ENCODE measurements around the gene RNPEP. TPM values are rescaled to one million over a fixed set of nuclear protein-coding genes. Genes with fewer than 3 reads are reported as not detected.
"Not testable (repeated sequence)": the region's sequence is repeated elsewhere in the genome, so short reads cannot be mapped to it uniquely, and the experiment has no call there.

The RNPEP gene
- total RNA-seq, 2 donors from 2014 or later: 46.6 to 73.5 TPM

DNA sequence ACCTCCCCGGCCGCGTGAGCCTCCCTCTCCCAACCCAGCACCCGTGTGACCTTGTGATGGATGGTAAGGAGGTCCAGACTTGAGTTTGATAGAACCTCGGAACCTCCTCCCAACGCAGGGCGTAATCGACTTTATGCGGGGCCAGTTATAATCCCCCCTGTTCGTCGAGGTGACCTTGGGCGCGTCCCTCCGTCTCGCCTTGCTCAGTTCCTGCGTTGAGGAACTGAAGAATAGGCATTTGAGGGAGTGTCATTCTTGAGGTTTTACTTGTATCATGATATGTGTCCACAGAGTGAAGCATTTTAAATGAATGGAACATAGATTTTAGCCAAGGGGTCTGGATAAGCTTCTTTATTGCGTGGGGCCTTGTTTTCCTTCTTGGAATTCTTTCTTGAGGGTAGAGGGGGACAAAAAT is 26.7 kb upstream of the RNPEP start:
- 0 to 1% methylated on average over 13 to 17 of the region's 17 CpGs for WGBS, 2 experiments (ENCODE audit: insufficient coverage in 1 of 2, insufficient read length in 1 of 2)
- no peaks in the 10 kb centered on the region for H3K27me3 ChIP-seq (ENCODE audit: control insufficient read depth, insufficient read depth, low read length, poor library complexity, severe bottlenecking)

DNA sequence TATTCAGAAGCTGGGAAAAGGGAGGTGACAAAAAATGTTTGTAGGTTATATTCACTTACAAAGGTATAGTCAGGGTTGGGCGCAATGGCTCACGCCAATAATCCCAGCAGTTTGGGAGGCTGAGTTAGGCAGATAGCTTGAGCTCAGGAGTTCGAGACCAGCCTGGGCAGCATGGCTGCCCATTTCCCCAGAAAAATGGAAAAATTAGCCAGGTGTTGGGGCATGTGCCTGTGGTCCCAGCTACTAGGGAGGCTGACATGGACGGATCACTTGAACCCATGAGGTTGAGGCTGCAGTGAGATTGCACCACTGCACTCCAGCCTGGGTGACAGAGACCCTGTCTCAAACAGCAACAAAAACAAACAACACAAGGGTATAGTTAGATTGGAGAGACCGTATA is 24.1 kb upstream of the RNPEP start:
- TF ChIP-seq, protein P1, sequence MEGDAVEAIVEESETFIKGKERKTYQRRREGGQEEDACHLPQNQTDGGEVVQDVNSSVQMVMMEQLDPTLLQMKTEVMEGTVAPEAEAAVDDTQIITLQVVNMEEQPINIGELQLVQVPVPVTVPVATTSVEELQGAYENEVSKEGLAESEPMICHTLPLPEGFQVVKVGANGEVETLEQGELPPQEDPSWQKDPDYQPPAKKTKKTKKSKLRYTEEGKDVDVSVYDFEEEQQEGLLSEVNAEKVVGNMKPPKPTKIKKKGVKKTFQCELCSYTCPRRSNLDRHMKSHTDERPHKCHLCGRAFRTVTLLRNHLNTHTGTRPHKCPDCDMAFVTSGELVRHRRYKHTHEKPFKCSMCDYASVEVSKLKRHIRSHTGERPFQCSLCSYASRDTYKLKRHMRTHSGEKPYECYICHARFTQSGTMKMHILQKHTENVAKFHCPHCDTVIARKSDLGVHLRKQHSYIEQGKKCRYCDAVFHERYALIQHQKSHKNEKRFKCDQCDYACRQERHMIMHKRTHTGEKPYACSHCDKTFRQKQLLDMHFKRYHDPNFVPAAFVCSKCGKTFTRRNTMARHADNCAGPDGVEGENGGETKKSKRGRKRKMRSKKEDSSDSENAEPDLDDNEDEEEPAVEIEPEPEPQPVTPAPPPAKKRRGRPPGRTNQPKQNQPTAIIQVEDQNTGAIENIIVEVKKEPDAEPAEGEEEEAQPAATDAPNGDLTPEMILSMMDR (conservative IDR thresholded peaks at IDR 0.05): no peak
- H3K27me3 ChIP-seq (ENCODE audit: control insufficient read depth, insufficient read depth, low read length, poor library complexity, severe bottlenecking): no peaks in the 10 kb centered on the region
- no peak for DNase-seq
- Mint-ChIP-seq H3K27ac (no peak overlapping the region), H3K27me3 (ENCODE audit: insufficient read depth) (no peaks in the 10 kb centered on the region), H3K36me3 (ENCODE audit: low read depth) (peaks cover 43% of the 10 kb centered on the region), H3K9me3 (no peaks in the 10 kb centered on the region), H3K4me1 (peaks cover 2% of the 10 kb centered on the region), H3K4me3 (no peak overlapping the region)
- H3K4me3 ChIP-seq (ENCODE audit: low read length): no peak overlapping the region
- peaks cover 57% of the 10 kb centered on the region for H3K36me3 ChIP-seq (ENCODE audit: control insufficient read depth, insufficient read depth, low read length)
- H3K27ac ChIP-seq (ENCODE audit: low read depth, low read length): no peak overlapping the region
- WGBS, 2 experiments (ENCODE audit: insufficient coverage in 1 of 2, insufficient read length in 1 of 2): 94 to 100% methylated on average over 4 to 5 of the region's 5 CpGs
- peaks cover 2% of the 10 kb centered on the region for H3K4me1 ChIP-seq (ENCODE audit: control insufficient read depth, insufficient read depth, low read length)
- H3K9me3 ChIP-seq (ENCODE audit: control insufficient read depth, low read length): no peaks in the 10 kb centered on the region
- no peak overlapping the region for H3K9ac ChIP-seq (ENCODE audit: extremely low read depth, low read length, poor library complexity, severe bottlenecking)

More for the DNA sequence above, 26.7 kb upstream of the RNPEP start:
- peaks cover 2% of the 10 kb centered on the region for H3K4me1 ChIP-seq (ENCODE audit: control insufficient read depth, insufficient read depth, low read length)
- Mint-ChIP-seq H3K4me3 (peak overlapping the region; percentile 99), H3K36me3 (ENCODE audit: low read depth) (peaks cover 25% of the 10 kb centered on the region), H3K27ac (peak overlapping the region; percentile 99), H3K4me1 (peaks cover 2% of the 10 kb centered on the region), H3K9me3 (no peaks in the 10 kb centered on the region), H3K27me3 (ENCODE audit: insufficient read depth) (no peaks in the 10 kb centered on the region)
- H3K4me3 ChIP-seq (ENCODE audit: low read length): peak overlapping the region; percentile 99
- no peak overlapping the region for H3K27ac ChIP-seq (ENCODE audit: low read depth, low read length)
- H3K36me3 ChIP-seq (ENCODE audit: control insufficient read depth, insufficient read depth, low read length): peaks cover 31% of the 10 kb centered on the region
- TF ChIP-seq, protein P1 (conservative IDR thresholded peaks at IDR 0.05): no peak
- H3K9me3 ChIP-seq (ENCODE audit: control insufficient read depth, low read length): no peaks in the 10 kb centered on the region
- peak overlapping the region; percentile 86 for H3K9ac ChIP-seq (ENCODE audit: extremely low read depth, low read length, poor library complexity, severe bottlenecking)
- no peak for DNase-seq

DNA sequence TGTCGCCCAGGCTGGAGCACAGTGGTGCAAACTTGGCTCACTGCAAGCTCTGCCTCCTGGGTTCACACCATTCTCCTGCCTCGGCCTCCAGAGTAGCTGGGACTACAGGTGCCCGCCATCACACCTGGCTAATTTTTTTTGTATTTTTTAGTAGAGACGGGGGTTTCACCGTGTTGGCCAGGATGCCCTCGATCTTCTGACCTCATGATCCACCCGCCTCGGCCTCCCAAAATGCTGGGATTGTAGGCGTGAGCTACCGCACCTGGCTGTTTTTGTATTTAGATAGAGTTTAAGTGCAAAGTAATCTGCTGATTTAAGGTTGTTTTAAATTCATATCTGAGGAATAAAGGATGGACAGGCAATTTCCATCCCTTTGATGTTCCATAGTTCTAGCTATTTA is 20.1 kb upstream of the RNPEP start:
- not testable (repeated sequence) for H3K4me1 Mint-ChIP-seq; H3K27ac ChIP-seq (ENCODE audit: low read depth, low read length); H3K9me3 ChIP-seq (ENCODE audit: control insufficient read depth, low read length); H3K9ac ChIP-seq (ENCODE audit: extremely low read depth, low read length, poor library complexity, severe bottlenecking); H3K27ac Mint-ChIP-seq; H3K27me3 ChIP-seq (ENCODE audit: control insufficient read depth, insufficient read depth, low read length, poor library complexity, severe bottlenecking); H3K4me3 ChIP-seq (ENCODE audit: low read length); H3K4me1 ChIP-seq (ENCODE audit: control insufficient read depth, insufficient read depth, low read length); DNase-seq; H3K4me3 Mint-ChIP-seq; H3K9me3 Mint-ChIP-seq; H3K27me3 Mint-ChIP-seq (ENCODE audit: insufficient read depth)
- peaks cover 84% of the 10 kb centered on the region for H3K36me3 ChIP-seq (ENCODE audit: control insufficient read depth, insufficient read depth, low read length)
- peaks cover 69% of the 10 kb centered on the region for H3K36me3 Mint-ChIP-seq (ENCODE audit: low read depth)
- 94 to 96% methylated on average over 10 of the region's 10 CpGs for WGBS, 2 experiments (ENCODE audit: insufficient coverage in 1 of 2, insufficient read length in 1 of 2)

DNA sequence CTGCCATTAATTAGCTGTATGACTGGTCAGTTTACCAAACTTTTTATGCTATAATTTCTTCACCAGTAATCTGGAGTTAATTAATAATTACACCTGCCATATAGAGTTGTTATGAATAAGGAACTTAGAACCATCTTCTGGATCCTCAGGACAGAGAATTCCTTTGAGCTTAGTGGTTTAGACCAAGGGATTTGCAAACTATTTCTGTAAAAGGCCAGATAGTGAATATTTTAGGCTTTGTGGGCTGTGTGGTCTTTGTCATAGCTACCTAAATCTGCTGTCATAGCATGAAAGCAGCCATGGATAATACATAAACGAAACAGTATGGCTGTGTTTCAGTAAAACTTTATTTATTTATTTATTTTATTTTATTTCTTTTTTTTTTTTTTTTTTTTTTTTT is 18.2 kb upstream of the RNPEP start:
- DNase-seq: no peak
- H3K27me3 Mint-ChIP-seq (ENCODE audit: insufficient read depth): no peaks in the 10 kb centered on the region
- Histone ChIP-seq H3K27ac (ENCODE audit: low read depth, low read length) (no peak overlapping the region), H3K4me3 (ENCODE audit: low read length) (no peak overlapping the region), H3K9ac (ENCODE audit: extremely low read depth, low read length, poor library complexity, severe bottlenecking) (no peak overlapping the region), H3K36me3 (ENCODE audit: control insufficient read depth, insufficient read depth, low read length) (peaks cover 83% of the 10 kb centered on the region), H3K27me3 (ENCODE audit: control insufficient read depth, insufficient read depth, low read length, poor library complexity, severe bottlenecking) (no peaks in the 10 kb centered on the region), H3K4me1 (ENCODE audit: control insufficient read depth, insufficient read depth, low read length) (no peaks in the 10 kb centered on the region), H3K9me3 (ENCODE audit: control insufficient read depth, low read length) (no peaks in the 10 kb centered on the region)
- WGBS, 2 experiments (ENCODE audit: insufficient coverage in 1 of 2, insufficient read length in 1 of 2): no CpG with 5 or more reads among the region's 1 CpG
- H3K36me3 Mint-ChIP-seq (ENCODE audit: low read depth): peaks cover 70% of the 10 kb centered on the region
- no peak overlapping the region for H3K27ac Mint-ChIP-seq
- H3K4me1 Mint-ChIP-seq: no peaks in the 10 kb centered on the region
- no peak overlapping the region for H3K4me3 Mint-ChIP-seq
- TF ChIP-seq, protein P1 (conservative IDR thresholded peaks at IDR 0.05): no peak
- no peaks in the 10 kb centered on the region for H3K9me3 Mint-ChIP-seq
